Embryonic facial prominence (tissue), 1 donor: ENCODE results near the gene TMEM151B.
"Not testable (repeated sequence)": the region's sequence is repeated elsewhere in the genome, so short reads cannot be mapped to it uniquely, and the experiment has no call there.

Experiments used
- DNase-seq: peaks from one replicate; pipeline ENCODE4 v3.0.0-alpha.2; 2016; ENCODE audit errors: extremely low spot score

Gene TMEM151B

DNA sequence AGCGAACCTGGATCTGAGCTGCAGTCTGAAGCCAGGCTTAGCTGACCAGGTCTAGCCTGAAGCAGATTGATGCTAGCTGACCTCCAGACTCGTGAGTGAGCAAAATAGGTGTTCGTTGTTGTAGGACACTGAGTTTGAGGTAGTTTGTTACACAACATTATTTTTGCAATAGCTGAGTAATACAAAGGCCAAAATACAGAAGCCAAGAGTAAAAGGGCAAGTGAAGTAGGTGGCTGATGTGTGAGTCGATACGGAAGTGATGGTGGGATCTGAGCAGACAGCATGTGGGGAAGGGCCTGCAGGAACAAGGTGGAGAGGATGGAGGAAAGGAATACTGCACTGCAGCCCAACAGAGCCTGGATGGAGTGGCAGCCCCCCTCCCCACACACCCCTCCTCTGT lies 63.7 kb downstream of the TMEM151B start:
- DNase-seq = no peak

- no peak for DNase-seq
These were observed 65.4 kb downstream of the TMEM151B start for GRCh38 chr6:44335631-44336030.

DNA sequence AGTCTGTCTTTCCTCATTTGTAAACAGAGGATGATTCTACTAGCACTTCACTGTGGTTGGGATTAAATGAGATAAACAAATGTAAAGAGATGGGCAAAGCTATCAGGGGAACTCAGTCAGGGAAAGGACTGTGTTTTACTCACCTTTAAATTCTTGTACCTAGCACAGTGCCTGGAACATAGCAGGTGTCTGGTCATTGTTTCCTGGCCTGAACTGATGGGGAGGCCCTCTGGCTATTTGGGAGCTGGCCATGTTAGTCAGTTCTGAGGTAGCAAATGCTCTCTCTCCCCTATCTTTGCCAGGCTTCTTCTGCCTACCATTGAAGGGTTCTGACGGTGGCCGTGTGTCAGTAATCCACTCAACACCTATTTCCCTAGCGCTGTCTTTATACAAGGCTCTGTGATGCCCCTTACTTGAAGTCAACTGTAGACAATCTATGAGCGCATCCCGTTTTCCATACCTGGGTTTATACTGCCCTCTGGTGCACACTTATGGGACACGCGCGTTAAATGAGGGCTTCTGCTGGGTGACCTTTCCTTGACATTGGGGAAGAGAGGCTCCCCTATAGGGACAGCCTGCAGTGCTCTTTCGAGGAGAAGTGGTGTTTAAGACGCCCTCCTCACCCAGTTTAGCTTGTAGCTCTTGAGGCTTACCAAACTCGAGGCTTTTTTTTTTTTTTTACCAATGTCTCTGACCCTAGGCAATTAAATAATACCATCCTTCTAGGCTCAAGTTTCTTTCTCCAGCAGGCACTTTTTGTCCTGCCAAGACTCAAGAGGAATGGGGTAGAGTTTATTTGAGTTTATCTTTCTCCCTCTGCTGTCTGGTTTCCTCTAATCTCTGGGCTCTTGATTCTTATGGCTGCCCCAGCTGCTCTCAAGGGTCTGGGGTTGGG lies 68.2 kb downstream of the TMEM151B start:
- peak; percentile 66 for DNase-seq

- no peak for DNase-seq
These were observed 69.1 kb downstream of the TMEM151B start for GRCh38 chr6:44339301-44339700.

GRCh38 chr6:44339763-44340625 lies 69.7 kb downstream of the TMEM151B start:
- no peak for DNase-seq

GRCh38 chr6:44341095-44341890 lies 71.0 kb downstream of the TMEM151B start:
- no peak for DNase-seq

- no peak for DNase-seq
These were observed 71.8 kb downstream of the TMEM151B start for GRCh38 chr6:44342052-44342451.

GRCh38 chr6:44342489-44342888 lies 72.2 kb downstream of the TMEM151B start, which contains the start of gene SPATS1:
Gene SPATS1 (plus strand): TSS chr6:44342650. CDS start chr6:44343096, 446 bp downstream.
- DNase-seq = no peak

DNA sequence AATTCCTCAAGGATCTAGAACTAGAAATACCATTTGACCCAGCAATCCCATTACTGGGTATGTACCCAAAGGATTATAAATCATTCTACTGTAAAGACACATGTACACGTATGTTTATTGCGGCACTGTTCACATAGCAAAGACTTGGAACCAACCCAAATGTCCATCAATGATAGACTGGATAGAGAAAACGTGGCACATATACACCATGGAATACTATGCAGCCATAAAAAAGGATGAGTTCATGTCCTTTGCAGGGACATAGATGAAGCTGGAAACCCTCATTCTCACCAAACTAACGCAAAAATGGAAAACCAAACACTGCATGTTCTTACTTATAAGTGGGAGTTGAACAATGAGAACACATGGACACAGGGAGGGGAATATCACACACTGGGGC lies 76.6 kb downstream of the TMEM151B start:
- DNase-seq = not testable (repeated sequence)

- no peak for DNase-seq
These were observed 79.8 kb downstream of the TMEM151B start for GRCh38 chr6:44349904-44350649.

DNA sequence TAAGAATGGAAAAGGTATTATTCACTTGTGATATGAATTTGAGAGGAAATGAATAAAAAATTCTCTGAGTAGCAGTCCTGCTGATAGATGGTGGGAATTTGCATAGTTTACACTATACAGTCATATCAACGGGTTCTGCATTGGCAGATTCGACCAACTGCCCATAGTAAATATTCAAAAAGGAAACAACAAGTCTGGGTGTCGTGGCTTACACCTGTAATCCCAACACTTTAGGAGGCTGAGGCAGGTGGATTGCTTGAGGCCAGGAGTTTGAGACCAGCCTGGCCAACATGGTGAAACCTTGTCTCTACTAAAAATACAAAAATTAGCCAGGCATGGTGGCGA lies 80.4 kb downstream of the TMEM151B start:
- DNase-seq = not testable (repeated sequence)

GRCh38 chr6:44352259-44352658 lies 82.0 kb downstream of the TMEM151B start:
- DNase-seq = no peak

DNA sequence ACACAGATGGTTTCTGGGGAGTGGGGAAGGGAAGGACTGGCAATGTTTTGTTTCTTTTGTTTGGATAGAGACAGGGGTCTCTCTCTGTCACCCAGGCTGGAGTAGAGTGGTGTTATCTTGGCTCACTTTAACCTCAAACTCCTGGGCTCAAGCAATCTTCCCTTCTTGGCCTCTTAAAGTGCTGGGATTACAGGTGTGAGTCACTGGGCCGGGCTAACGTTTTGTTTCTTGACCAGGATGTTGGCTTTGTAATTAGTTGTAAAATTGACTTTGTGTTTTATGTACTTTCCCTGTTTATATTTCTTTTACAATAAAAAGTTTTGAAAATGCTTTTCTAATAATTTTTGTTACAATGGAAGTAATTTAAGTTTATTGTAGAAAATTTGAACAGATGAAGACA lies 83.1 kb downstream of the TMEM151B start:
- no peak for DNase-seq

- no peak for DNase-seq
These were observed 85.4 kb downstream of the TMEM151B start for GRCh38 chr6:44355640-44356039.

GRCh38 chr6:44356487-44356886 lies 86.2 kb downstream of the TMEM151B start:
- DNase-seq = no peak
